NT2/D1 (cell line): Measurements from ENCODE around the gene LCE1C.

Source experiments
- SUZ12 ChIP-seq: IDR thresholded peaks from 2 replicates; pipeline ENCODE4 v1.6.1; 2011; ENCODE audit not compliant: insufficient read length, insufficient read depth; ENCODE audit errors: extremely low read depth
- YY1 ChIP-seq: IDR thresholded peaks from 2 replicates; pipeline ENCODE4 v1.6.1; 2011; ENCODE audit not compliant: insufficient read length, insufficient read depth
- ZNF274 ChIP-seq: IDR thresholded peaks from 2 replicates; pipeline ENCODE4 v1.6.1; 2011; ENCODE audit warnings: mild to moderate bottlenecking, low read depth, low read length

GRCh38 chr1:152796421-152796820 is 10.0 kb downstream of the LCE1C start, which contains the start of gene LCE1D:
- TF ChIP-seq SUZ12 = no peak
- no peak for TF ChIP-seq ZNF274
- no peak for TF ChIP-seq YY1
